A673 (cell line): ENCODE results near the gene CFAP65. TPM values are rescaled to one million over a fixed set of nuclear protein-coding genes. Genes with fewer than 3 reads are reported as not detected.

Experiments
- BruUV-seq: library from RNA; stranded (reverse); fragments of 400-500 nt; replicated peaks from 2 replicates; lab custom pipeline; 2021; lab: Mats Ljungman, UMichigan
- CTCF ChIA-PET: fragments of 300-600 bp; sonication (Branson Sonifier 250); formaldehyde crosslinking; loops from one replicate; lab custom pipeline; 2022; ENCODE audit warnings: antibody characterized with exemption; lab: Charles Lee
- POLR2A ChIA-PET: fragments of 300-600 bp; sonication (Branson Sonifier 250); formaldehyde crosslinking; loops from one replicate; lab custom pipeline; 2022; ENCODE audit warnings: antibody characterized with exemption; ENCODE audit not compliant: low non-redundant PET; lab: Charles Lee
- DNase-seq: peaks from one replicate; pipeline ENCODE4 v3.0.0-alpha.2; 2015; ENCODE audit warnings: low spot score
- H3K27ac ChIP-seq: fragments of 200-600 bp; sonication (generic); 2 replicates; pipeline ENCODE4 v1.5.1; 2016; ENCODE audit warnings: mixed run types, low read depth, mild to moderate bottlenecking, mixed read lengths, antibody characterized with exemption, low read length; ENCODE audit not compliant: poor library complexity, severe bottlenecking
- H3K27me3 ChIP-seq: fragments of 200-600 bp; sonication (generic); replicated peaks from 2 replicates; pipeline ENCODE4 v1.6.1; 2017; ENCODE audit warnings: mixed run types, low read depth, mild to moderate bottlenecking, mixed read lengths, antibody characterized with exemption, low read length; ENCODE audit not compliant: insufficient read depth, poor library complexity
- H3K36me3 ChIP-seq: fragments of 200-600 bp; sonication (generic); 2 replicates; pipeline ENCODE4 v1.6.1; 2016; ENCODE audit warnings: mixed run types, mild to moderate bottlenecking, mixed read lengths, antibody characterized with exemption, low read length; ENCODE audit not compliant: insufficient read depth, poor library complexity, severe bottlenecking
- H3K4me1 ChIP-seq: fragments of 200-600 bp; sonication (generic); 2 replicates; pipeline ENCODE4 v1.6.1; 2017; ENCODE audit warnings: mixed run types, mild to moderate bottlenecking, mixed read lengths, antibody characterized with exemption, low read length; ENCODE audit not compliant: insufficient read depth, poor library complexity, severe bottlenecking
- H3K4me3 ChIP-seq: fragments of 200-600 bp; sonication (generic); 2 replicates; pipeline ENCODE4 v1.5.1; 2016; ENCODE audit warnings: low read depth, mixed run types, mild to moderate bottlenecking, mixed read lengths, low read length; ENCODE audit not compliant: poor library complexity, severe bottlenecking
- H3K9me3 ChIP-seq: fragments of 200-600 bp; sonication (generic); 2 replicates; pipeline ENCODE4 v1.6.1; 2016; ENCODE audit warnings: mixed run types, low read depth, mild to moderate bottlenecking, mixed read lengths, antibody characterized with exemption, low read length; ENCODE audit not compliant: poor library complexity, severe bottlenecking
- EZH2 ChIP-seq: fragments of 200-600 bp; sonication (generic); IDR thresholded peaks from 2 replicates; pipeline ENCODE4 v1.6.1; 2017; ENCODE audit warnings: borderline replicate concordance, low read depth, mild to moderate bottlenecking, mixed read lengths, antibody characterized with exemption, low read length; ENCODE audit not compliant: poor library complexity, severe bottlenecking
- intact Hi-C: fragments of 100-400 bp; cut with micrococcal nuclease; formaldehyde crosslinking; loops from one replicate; pipeline ENCODE4 v1.10.0; 2022; ENCODE audit not compliant: unreplicated experiment
- total RNA-seq: library from RNA; stranded (reverse); gene quantifications from 2 replicates; pipeline ENCODE4 v1.2.3, GENCODE V29; 2021
- TF ChIP-seq, protein P1 (sequence below): fragments of 300-800, 200-600 bp; sonication (generic); conservative IDR thresholded peaks from 2 replicates; pipeline ENCODE4 v1.5.1; 2017; ENCODE audit warnings: low read depth, mild to moderate bottlenecking, antibody characterized with exemption, low read length, moderate library complexity, mixed read lengths

The CFAP65 gene
- total RNA-seq, 1 experiment from 2014 or later, result 0.13 TPM

DNA sequence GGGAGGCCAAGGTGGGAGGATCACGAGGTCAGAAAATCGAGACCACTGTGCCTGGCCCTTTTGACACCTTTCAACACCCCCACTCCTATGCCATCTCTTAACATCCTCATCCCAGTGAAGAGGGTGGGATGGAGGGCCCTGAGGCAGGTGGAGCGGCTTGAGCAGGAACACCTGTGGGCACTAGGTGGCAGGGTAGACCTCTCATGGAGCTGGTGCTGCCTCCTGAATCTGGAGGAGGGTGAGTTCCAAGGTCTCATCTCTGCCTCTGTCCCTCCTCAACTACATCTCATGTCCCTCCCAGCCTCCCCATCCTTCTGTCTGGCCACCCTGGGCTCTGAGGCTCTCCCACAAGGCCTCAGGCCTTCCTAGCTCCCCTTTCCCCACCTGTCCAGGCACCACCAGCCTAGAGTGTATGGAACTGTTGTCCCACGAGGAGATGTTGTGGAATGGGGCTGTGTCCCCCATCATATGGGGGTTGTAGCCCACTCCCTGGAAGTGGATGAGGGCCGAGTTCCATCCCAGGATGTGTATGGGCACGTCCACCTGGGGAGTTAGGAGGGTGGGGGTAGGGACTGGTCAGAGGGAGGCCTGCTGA, 31.1 kb downstream of the CFAP65 start:
- Histone ChIP-seq H3K4me1 (no peaks in the 10 kb centered on the region), H3K27me3 (no peaks in the 10 kb centered on the region), H3K9me3 (no peaks in the 10 kb centered on the region), H3K36me3 (no peaks in the 10 kb centered on the region), H3K27ac (no peak overlapping the region), H3K4me3 (no peak overlapping the region)
- ChIA-PET POLR2A (interaction anchor here (0.6 kb wide), 1 partner anchor 11 kb away, joined by 6 read pairs; no protein-coding TSS in a partner anchor), CTCF (interaction anchor here (0.6 to 1.7 kb wide), 4 partner anchors 8 to 50 kb away, joined by 3 to 8 read pairs (median 5); no protein-coding TSS in a partner anchor)
- no peak for DNase-seq
- no TSS peak for BruUV-seq
- TF ChIP-seq, protein P1, sequence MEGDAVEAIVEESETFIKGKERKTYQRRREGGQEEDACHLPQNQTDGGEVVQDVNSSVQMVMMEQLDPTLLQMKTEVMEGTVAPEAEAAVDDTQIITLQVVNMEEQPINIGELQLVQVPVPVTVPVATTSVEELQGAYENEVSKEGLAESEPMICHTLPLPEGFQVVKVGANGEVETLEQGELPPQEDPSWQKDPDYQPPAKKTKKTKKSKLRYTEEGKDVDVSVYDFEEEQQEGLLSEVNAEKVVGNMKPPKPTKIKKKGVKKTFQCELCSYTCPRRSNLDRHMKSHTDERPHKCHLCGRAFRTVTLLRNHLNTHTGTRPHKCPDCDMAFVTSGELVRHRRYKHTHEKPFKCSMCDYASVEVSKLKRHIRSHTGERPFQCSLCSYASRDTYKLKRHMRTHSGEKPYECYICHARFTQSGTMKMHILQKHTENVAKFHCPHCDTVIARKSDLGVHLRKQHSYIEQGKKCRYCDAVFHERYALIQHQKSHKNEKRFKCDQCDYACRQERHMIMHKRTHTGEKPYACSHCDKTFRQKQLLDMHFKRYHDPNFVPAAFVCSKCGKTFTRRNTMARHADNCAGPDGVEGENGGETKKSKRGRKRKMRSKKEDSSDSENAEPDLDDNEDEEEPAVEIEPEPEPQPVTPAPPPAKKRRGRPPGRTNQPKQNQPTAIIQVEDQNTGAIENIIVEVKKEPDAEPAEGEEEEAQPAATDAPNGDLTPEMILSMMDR, result peak; percentile 31; the same call in 1 of the 2 replicates
- TF ChIP-seq EZH2, result no peak
- intact Hi-C loops, result no loop called here

DNA sequence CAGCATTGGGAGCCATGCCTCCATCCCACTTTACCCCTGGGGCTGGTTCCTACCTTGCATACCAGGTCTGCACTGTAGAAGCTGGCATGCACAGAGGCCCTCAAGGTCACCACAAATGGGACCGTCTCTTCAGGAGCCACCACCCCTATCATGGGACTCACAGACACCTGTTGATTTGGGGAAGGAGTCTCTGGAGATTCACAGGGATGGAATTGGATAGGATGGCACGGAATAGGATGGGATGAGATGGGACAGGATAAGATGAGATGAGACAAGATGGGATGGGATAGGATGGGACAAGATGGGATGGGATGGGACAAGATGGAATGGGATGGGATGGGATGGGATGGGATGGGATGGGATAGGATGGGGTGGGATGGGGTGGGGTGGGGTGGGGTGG, 32.0 kb downstream of the CFAP65 start:
- intact Hi-C loops, result no loop called here
- DNase-seq, result no peak
- no peaks in the 10 kb centered on the region for H3K36me3 ChIP-seq
- ChIA-PET CTCF (no interaction called here), POLR2A (no interaction called here)
- H3K27me3 ChIP-seq, result peaks cover under 1% of the 10 kb centered on the region
- H3K9me3 ChIP-seq, result no peaks in the 10 kb centered on the region
- no TSS peak for BruUV-seq
- TF ChIP-seq EZH2, result no peak
- TF ChIP-seq, protein P1, result no peak
- no peak overlapping the region for H3K27ac ChIP-seq
- no peaks in the 10 kb centered on the region for H3K4me1 ChIP-seq
- no peak overlapping the region for H3K4me3 ChIP-seq

DNA sequence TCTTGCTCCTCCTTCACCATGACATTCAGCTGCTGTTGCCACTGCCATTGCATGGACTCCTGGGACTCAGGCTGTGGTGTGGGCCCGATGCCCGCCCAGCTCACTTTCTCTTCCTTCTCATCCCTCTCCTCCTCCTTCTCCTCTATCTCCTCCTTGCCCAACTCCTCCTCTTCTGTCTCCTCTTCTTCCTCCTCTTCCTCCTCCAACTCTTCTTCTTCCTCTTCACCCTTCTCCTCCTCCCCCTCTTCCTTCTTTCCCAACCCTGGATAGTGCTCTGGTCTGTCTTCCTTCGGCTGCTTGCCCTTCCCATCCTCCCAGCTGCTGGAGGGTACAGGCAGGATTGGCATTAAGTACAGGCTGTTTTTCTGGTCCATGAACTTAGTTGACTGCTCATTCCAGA, 37.3 kb downstream of the CFAP65 start:
- Histone ChIP-seq H3K27me3 (peaks cover 46% of the 10 kb centered on the region), H3K36me3 (no peaks in the 10 kb centered on the region), H3K27ac (no peak overlapping the region), H3K9me3 (no peaks in the 10 kb centered on the region), H3K4me1 (peaks cover 15% of the 10 kb centered on the region), H3K4me3 (no peak overlapping the region)
- POLR2A ChIA-PET, result no interaction called here
- CTCF ChIA-PET, result interaction anchor here (0.6 kb wide), 1 partner anchor 12 kb away, joined by 3 read pairs; no protein-coding TSS in a partner anchor
- no peak for TF ChIP-seq EZH2
- TF ChIP-seq, protein P1, result no peak
- no TSS peak for BruUV-seq
- DNase-seq, result no peak
- intact Hi-C loops, result no loop called here
